ENCODE results near the gene NXPH4. TPM values are rescaled to one million over a fixed set of nuclear protein-coding genes. Genes with fewer than 3 reads are reported as not detected.
A peak's percentile ranks its signal among the peaks of the same experiment; 100 is the strongest.

NXPH4 gene
- 0.74 and 2.2 TPM in 2 replicates for total RNA-seq (2014; rRNA removed; shearing (Covaris generic))

DNA sequence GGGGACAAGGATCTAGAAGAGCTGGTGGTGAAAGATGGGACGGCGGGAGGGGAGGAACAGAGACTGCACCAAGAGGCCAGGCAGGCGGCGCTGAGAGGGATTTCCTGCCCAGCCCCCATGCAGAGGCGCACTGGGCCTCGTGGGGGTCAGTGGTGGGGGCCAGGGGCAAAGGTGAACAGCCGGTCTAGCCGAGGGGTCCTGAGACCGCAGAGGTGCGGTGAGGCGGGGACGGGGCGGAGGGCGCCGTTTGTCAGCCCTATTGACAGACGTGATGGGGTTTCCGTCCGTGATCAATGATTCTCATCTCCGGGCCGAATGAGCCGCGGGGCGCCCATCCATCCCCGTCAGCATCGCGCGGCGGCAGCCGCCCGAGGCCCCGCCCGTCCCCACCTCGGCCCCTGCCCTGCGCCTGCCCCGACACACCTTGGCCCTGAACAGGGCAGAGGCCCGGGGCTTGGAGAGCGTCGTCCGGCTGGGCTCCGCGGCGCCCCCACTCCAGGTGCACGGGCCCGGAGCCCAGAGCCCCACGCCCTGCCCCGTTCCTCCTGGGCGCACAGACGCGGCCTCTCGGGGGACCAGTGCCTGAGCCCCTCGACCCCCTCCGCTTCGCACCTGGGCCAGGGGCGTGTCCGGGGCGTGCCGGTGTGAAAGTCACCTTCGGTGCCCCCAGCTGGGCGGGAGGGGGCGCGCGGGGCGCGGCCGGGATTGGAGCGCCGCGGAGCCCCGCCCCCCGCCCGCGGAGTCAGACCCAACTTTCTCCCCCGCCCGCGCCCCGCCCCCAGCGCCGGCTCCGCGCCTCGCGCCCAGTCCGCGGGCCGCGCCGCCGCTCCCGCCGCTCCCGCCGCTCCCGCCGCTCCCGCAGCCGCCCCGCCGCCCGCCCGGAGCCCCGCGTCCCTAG lies at the start of gene NXPH4:
Gene NXPH4 (plus strand): TSS at position 781 of the 898 bp plus-strand sequence. CDS start 176 bp downstream, outside the sequence.
- H3K36me3 ChIP-seq (replicated peaks; ENCODE audit: control insufficient read depth, insufficient read depth, low read length): peaks cover 4% of the 10 kb centered on the region
- H3K27me3 ChIP-seq (ENCODE audit: control insufficient read depth, insufficient read depth, low read length): peaks cover 73% of the 10 kb centered on the region
- peak; percentile 98 for DNase-seq
- peak within 1 kb of the TSS; percentile 48 for H3K4me3 ChIP-seq (ENCODE audit: insufficient read depth, low read depth, low read length)

DNA sequence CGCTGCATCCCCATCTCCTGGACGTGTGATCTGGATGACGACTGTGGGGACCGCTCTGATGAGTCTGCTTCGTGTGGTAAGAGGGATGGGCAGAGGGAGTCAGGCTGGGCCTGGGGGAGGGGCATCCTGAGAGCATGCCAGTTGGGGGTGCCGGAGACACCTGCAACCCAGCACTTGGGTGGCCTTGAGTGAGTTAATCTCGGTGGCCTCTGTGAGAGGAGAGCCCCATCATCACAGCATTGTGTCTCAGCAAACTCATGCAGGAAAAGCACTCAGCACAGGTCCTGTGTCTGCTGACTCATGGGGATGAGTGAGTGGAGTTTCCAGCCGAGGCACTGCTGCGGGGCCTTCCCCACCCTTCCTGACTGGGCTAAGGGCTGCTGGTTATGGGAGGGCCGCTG lies 49.6 kb upstream of the NXPH4 start:
- DNase-seq: no peak
- no peak overlapping the region for H3K4me3 ChIP-seq (ENCODE audit: insufficient read depth, low read depth, low read length)
- H3K27me3 ChIP-seq (ENCODE audit: control insufficient read depth, insufficient read depth, low read length): no peaks in the 10 kb centered on the region
- H3K36me3 ChIP-seq (replicated peaks; ENCODE audit: control insufficient read depth, insufficient read depth, low read length): peaks cover 44% of the 10 kb centered on the region

DNA sequence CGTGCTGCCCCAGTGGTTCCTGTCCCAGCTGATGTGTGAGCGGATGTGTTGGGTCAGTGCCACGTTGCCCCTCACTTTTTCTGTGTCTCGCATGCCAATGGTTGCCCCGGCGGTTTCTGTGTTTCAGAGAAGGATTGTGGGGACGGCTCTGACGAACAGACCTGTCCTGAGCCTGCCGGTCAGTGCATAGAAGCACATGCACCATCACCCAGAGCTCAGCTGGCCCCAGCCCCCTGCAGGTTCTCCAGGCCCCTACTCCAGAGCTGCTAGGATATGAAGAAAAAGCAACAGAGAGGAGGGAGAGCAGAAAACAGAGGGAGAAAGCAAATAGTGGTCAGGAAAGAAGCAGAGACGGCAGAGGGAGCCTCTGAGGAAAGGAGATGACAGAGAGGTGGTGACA lies 48.5 kb upstream of the NXPH4 start:
- Histone ChIP-seq H3K36me3 (replicated peaks; ENCODE audit: control insufficient read depth, insufficient read depth, low read length) (peaks cover 42% of the 10 kb centered on the region), H3K4me3 (ENCODE audit: insufficient read depth, low read depth, low read length) (no peak overlapping the region), H3K27me3 (ENCODE audit: control insufficient read depth, insufficient read depth, low read length) (no peaks in the 10 kb centered on the region)
- DNase-seq: no peak

DNA sequence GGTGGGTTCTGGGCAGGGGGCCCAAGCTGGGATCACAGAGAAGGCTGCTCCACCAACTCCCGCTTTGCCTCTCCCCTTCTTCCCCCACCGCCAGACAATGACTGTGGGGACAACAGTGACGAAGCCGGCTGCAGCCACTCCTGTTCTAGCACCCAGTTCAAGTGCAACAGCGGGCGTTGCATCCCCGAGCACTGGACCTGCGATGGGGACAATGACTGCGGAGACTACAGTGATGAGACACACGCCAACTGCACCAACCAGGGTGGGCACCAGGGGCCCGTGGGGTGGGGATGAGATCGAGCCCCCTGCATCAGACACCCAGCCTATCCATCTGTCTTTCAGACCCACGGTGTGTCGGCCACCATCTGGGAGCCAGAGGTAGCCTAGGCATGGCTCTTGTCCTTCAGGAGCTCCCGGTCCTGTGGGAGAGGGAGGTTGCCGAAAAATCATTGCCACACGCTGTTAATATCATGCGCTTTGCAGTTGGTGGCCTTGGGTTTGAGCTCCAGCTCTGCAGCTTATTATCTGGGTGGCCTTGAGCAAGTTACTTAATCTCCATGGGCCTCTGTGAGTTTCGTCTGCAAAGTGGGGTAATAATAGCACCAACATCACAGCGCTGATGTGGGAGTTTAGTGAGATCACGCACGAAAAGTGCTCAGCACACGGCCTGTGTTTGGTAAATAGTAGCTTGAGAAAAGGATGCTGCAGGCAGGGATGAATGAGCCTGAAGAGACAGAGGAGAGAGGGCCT lies 47.4 kb upstream of the NXPH4 start:
- DNase-seq: no peak
- Histone ChIP-seq H3K27me3 (ENCODE audit: control insufficient read depth, insufficient read depth, low read length) (no peaks in the 10 kb centered on the region), H3K4me3 (ENCODE audit: insufficient read depth, low read depth, low read length) (no peak overlapping the region), H3K36me3 (replicated peaks; ENCODE audit: control insufficient read depth, insufficient read depth, low read length) (peaks cover 51% of the 10 kb centered on the region)

DNA sequence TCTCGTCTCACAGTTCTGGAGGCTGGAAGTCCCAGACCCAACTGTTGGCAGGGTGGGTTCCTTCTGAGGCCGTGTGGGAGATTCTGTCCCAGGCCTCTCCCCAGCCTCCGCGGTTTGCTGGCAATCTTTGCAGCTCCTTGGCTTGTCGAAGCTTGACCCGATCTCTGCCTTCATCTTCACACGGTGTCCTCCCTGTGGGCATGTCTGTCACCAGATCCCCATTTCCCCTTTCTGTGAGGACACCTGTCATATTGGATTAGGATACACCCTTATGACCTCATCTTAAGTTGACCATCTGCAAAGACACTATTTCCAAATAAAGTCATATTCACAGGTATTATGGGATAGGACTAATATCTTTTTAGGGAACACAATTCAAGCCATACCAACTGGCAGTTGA lies 46.6 kb upstream of the NXPH4 start:
- H3K36me3 ChIP-seq (replicated peaks; ENCODE audit: control insufficient read depth, insufficient read depth, low read length): peaks cover 47% of the 10 kb centered on the region
- no peak overlapping the region for H3K4me3 ChIP-seq (ENCODE audit: insufficient read depth, low read depth, low read length)
- DNase-seq: no peak
- no peaks in the 10 kb centered on the region for H3K27me3 ChIP-seq (ENCODE audit: control insufficient read depth, insufficient read depth, low read length)

DNA sequence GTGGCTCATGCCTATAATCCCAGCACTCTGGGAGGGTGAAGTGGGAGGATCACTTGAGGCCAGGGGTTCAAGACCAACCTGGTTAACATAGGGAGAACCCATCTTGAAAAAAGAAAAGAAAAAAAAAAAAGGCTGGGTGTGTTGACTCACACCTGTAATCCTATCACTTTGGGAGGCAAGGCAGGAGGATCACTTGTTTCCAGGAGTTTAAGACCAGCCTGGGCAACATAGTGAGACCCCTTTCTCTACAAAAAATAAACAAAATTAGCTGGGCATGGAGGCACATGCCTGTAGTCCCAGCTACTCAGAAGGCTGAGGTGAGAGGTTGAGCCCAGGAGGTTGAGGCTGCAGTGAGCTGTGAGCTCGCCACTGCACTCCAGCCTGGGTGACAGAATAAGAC lies 46.2 kb upstream of the NXPH4 start:
- DNase-seq: no peak
- Histone ChIP-seq H3K36me3 (replicated peaks; ENCODE audit: control insufficient read depth, insufficient read depth, low read length) (peaks cover 45% of the 10 kb centered on the region), H3K4me3 (ENCODE audit: insufficient read depth, low read depth, low read length) (no peak overlapping the region), H3K27me3 (ENCODE audit: control insufficient read depth, insufficient read depth, low read length) (no peaks in the 10 kb centered on the region)

DNA sequence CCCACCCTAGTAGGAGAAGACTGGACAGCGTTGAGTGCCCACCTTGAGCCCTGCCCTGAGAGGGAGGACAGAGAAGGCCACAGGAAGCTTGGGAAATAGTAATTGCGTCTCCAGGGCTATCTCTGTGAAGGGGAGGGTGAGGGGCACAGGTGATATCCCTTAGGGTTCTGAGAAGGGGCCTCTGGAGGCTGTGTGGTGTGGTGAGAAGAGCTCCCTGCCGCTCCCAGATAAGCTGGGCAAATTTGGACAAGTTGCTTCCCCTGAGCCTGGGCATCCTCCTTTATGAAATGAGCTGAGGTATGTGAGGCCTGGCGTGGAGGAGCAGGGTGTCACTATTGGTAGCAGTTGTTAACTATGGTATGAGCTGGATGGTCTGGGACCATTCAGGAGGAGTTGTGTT lies 45.7 kb upstream of the NXPH4 start:
- Histone ChIP-seq H3K36me3 (replicated peaks; ENCODE audit: control insufficient read depth, insufficient read depth, low read length) (peaks cover 41% of the 10 kb centered on the region), H3K27me3 (ENCODE audit: control insufficient read depth, insufficient read depth, low read length) (no peaks in the 10 kb centered on the region)
- no peak for DNase-seq

DNA sequence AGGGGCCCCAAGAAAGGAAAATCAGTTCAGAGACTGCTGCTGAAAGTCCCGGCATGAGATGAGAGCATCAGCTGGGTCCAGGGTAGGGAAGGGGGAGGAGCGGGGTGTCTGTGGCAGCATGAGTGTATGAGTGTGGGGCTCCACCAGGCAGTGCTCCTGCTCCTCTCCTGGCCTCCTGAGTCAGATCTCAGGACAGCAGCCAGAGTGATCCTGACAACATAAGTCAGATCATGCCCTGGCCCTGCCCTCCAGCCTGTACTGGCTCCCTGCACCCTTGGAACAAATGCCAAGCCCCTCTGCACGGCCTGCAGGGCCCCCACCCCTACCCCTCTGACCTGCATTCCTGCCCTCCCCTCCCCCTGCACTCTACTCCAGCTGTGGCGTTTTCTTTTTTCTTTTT lies 44.9 kb upstream of the NXPH4 start:
- no peak overlapping the region for H3K4me3 ChIP-seq (ENCODE audit: insufficient read depth, low read depth, low read length)
- no peak for DNase-seq
- H3K27me3 ChIP-seq (ENCODE audit: control insufficient read depth, insufficient read depth, low read length): no peaks in the 10 kb centered on the region
- H3K36me3 ChIP-seq (replicated peaks; ENCODE audit: control insufficient read depth, insufficient read depth, low read length): peaks cover 44% of the 10 kb centered on the region

More for the DNA sequence above, 45.7 kb upstream of the NXPH4 start:
- H3K4me3 ChIP-seq (ENCODE audit: insufficient read depth, low read depth, low read length): no peak overlapping the region

DNA sequence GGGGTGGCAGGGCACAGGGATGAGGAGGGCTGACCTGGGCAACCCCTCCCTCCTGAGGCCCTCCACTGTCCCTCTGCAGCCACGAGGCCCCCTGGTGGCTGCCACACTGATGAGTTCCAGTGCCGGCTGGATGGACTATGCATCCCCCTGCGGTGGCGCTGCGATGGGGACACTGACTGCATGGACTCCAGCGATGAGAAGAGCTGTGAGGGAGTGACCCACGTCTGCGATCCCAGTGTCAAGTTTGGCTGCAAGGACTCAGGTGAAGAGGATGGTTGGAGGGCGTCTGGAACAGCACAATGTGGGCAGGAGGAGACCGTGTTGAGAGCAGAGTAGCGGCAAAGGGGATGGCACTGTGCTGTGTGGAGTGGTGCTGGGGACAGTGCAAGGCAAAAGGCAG lies 43.5 kb upstream of the NXPH4 start:
- H3K36me3 ChIP-seq (replicated peaks; ENCODE audit: control insufficient read depth, insufficient read depth, low read length): peaks cover 40% of the 10 kb centered on the region
- H3K27me3 ChIP-seq (ENCODE audit: control insufficient read depth, insufficient read depth, low read length): no peaks in the 10 kb centered on the region
- no peak overlapping the region for H3K4me3 ChIP-seq (ENCODE audit: insufficient read depth, low read depth, low read length)
- DNase-seq: peak; percentile 94

DNA sequence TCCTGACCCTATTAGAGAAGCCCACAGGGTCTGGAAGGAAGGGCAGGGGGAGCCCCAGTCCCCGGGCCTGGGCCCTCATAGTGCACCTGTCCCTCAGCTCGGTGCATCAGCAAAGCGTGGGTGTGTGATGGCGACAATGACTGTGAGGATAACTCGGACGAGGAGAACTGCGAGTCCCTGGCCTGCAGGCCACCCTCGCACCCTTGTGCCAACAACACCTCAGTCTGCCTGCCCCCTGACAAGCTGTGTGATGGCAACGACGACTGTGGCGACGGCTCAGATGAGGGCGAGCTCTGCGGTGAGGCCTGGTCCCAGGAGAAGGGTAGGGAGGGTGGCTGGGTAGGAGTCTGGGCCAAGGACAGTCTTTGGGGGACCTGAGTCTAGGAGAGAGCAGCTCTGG lies 42.9 kb upstream of the NXPH4 start:
- no peak overlapping the region for H3K4me3 ChIP-seq (ENCODE audit: insufficient read depth, low read depth, low read length)
- DNase-seq: no peak
- H3K36me3 ChIP-seq (replicated peaks; ENCODE audit: control insufficient read depth, insufficient read depth, low read length): peaks cover 43% of the 10 kb centered on the region
- no peaks in the 10 kb centered on the region for H3K27me3 ChIP-seq (ENCODE audit: control insufficient read depth, insufficient read depth, low read length)

DNA sequence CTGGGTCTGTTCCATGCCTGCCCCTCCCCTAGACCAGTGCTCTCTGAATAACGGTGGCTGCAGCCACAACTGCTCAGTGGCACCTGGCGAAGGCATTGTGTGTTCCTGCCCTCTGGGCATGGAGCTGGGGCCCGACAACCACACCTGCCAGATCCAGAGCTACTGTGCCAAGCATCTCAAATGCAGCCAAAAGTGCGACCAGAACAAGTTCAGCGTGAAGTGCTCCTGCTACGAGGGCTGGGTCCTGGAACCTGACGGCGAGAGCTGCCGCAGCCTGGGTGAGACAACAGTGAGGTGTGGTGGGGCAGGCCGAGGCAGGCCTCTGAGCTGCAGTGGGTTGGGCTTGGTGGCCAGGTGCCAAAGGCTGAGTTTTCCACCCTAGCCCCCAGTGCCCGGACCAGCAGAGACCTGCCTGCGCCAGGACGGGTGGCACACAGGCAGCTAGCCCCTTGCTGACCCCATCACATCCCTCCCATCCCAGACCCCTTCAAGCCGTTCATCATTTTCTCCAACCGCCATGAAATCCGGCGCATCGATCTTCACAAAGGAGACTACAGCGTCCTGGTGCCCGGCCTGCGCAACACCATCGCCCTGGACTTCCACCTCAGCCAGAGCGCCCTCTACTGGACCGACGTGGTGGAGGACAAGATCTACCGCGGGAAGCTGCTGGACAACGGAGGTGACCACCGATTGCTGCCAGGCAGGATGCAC lies 41.0 kb upstream of the NXPH4 start:
- Histone ChIP-seq H3K27me3 (ENCODE audit: control insufficient read depth, insufficient read depth, low read length) (no peaks in the 10 kb centered on the region), H3K4me3 (ENCODE audit: insufficient read depth, low read depth, low read length) (no peak overlapping the region), H3K36me3 (replicated peaks; ENCODE audit: control insufficient read depth, insufficient read depth, low read length) (peaks cover 54% of the 10 kb centered on the region)
- DNase-seq: peak; percentile 96

DNA sequence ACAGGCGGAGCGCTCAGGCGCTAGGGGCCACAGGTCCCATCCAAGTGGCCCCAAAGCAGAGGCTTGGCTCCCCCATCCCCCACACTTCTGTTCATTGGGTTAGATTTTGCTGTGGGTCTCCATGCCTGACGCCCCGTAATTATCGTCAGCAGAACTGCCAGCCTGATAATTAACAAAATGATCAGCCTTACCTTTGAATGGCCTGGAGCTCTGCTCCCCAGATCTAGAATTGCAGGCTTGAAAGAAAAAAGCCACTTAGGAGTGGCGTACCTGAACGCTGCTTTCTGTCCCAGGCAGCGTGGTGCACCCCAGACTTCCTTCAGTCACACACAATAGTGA lies 40.5 kb upstream of the NXPH4 start:
- Histone ChIP-seq H3K27me3 (ENCODE audit: control insufficient read depth, insufficient read depth, low read length) (no peaks in the 10 kb centered on the region), H3K4me3 (ENCODE audit: insufficient read depth, low read depth, low read length) (no peak overlapping the region), H3K36me3 (replicated peaks; ENCODE audit: control insufficient read depth, insufficient read depth, low read length) (peaks cover 59% of the 10 kb centered on the region)
- DNase-seq: no peak

DNA sequence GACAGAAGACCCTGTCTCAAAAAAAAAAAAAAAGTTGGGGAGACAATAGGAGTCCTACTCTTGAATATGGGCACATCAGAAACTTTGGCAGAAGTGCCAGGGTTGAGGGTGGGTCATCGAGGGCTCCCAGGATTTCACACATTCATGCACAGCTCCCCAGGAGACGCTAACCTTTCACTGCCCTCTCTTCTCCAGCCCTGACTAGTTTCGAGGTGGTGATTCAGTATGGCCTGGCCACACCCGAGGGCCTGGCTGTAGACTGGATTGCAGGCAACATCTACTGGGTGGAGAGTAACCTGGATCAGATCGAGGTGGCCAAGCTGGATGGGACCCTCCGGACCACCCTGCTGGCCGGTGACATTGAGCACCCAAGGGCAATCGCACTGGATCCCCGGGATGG lies 39.7 kb upstream of the NXPH4 start:
- H3K4me3 ChIP-seq (ENCODE audit: insufficient read depth, low read depth, low read length): no peak overlapping the region
- H3K36me3 ChIP-seq (replicated peaks; ENCODE audit: control insufficient read depth, insufficient read depth, low read length): peaks cover 66% of the 10 kb centered on the region
- H3K27me3 ChIP-seq (ENCODE audit: control insufficient read depth, insufficient read depth, low read length): no peaks in the 10 kb centered on the region
- DNase-seq: no peak

DNA sequence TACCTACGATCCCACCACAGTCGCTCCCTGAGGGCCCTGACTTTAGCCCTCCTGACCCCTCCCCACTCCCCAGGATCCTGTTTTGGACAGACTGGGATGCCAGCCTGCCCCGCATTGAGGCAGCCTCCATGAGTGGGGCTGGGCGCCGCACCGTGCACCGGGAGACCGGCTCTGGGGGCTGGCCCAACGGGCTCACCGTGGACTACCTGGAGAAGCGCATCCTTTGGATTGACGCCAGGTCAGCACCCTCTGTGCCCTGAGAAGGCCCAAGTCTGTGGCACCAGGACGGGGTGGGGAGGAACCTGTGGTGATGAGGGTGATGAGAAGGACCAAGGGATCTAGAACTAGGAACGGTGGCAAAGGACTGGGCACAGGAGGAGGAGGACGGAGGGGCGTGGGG lies 39.2 kb upstream of the NXPH4 start:
- Histone ChIP-seq H3K4me3 (ENCODE audit: insufficient read depth, low read depth, low read length) (no peak overlapping the region), H3K27me3 (ENCODE audit: control insufficient read depth, insufficient read depth, low read length) (no peaks in the 10 kb centered on the region), H3K36me3 (replicated peaks; ENCODE audit: control insufficient read depth, insufficient read depth, low read length) (peaks cover 68% of the 10 kb centered on the region)
- DNase-seq: no peak

All from H7 (cell line).